Kidney (tissue), 14 donors: ENCODE results near the gene NKX3-2. TPM values are rescaled to one million over a fixed set of nuclear protein-coding genes. Genes with fewer than 3 reads are reported as not detected.

Experiments used
- DNase-seq, 5 donors: peaks; one replicate each; pipeline ENCODE4 v3.0.0-alpha.2; 2013 to 2020
- FAIRE-seq: peaks from 2 replicates; lab custom pipeline; 2012; peaks lifted over from hg19 to GRCh38; lab: Jason Lieb, UNC
- H3K27ac ChIP-seq, 2 donors: one replicate each; pipeline ENCODE4 v1.7.0; 2013; ENCODE audit warnings: low read depth in 2 of 2, low read length in 2 of 2, inconsistent platforms in 1 of 2
- H3K27me3 ChIP-seq: one replicate; pipeline ENCODE4 v1.7.1; 2013; ENCODE audit warnings: low read length, inconsistent platforms; ENCODE audit not compliant: control insufficient read depth, insufficient read depth
- H3K36me3 ChIP-seq, 3 donors: one replicate each; pipeline versions ENCODE4 v1.7.0 to v1.7.1; 2013; ENCODE audit warnings: low read length in 3 of 3, control low read depth in 1 of 3, inconsistent platforms in 1 of 3; ENCODE audit not compliant: insufficient read depth in 3 of 3, control insufficient read depth in 2 of 3
- H3K4me1 ChIP-seq, 3 donors: one replicate each; pipeline versions ENCODE4 v1.7.0 to v1.7.1; 2013; ENCODE audit warnings: low read length in 3 of 3, inconsistent platforms in 1 of 3, low read depth in 1 of 3; ENCODE audit not compliant: control insufficient read depth in 2 of 3, insufficient read depth in 2 of 3
- H3K4me3 ChIP-seq, 3 donors: one replicate each; pipeline versions ENCODE4 v1.7.0 to v1.8.1; 2013; ENCODE audit warnings: low read length in 3 of 3, control low read depth in 1 of 3, inconsistent platforms in 1 of 3
- H3K9ac ChIP-seq, 3 donors: one replicate each; pipeline versions ENCODE4 v1.7.0 to v1.7.1; 2013; ENCODE audit warnings: low read length in 3 of 3, control low read depth in 1 of 3, inconsistent platforms in 1 of 3
- H3K9me3 ChIP-seq, 3 donors: one replicate each; pipeline versions ENCODE4 v1.7.0 to v1.7.1; 2013; ENCODE audit warnings: low read length in 3 of 3, control low read depth in 1 of 3, inconsistent platforms in 1 of 3; ENCODE audit not compliant: control insufficient read depth in 2 of 3, insufficient read depth in 1 of 3
- CTCF ChIP-seq: IDR thresholded peaks from 3 replicates; pipeline ENCODE4 v1.5.1; 2012; ENCODE audit warnings: mild to moderate bottlenecking, moderate library complexity, borderline replicate concordance; ENCODE audit not compliant: insufficient read depth; ENCODE audit errors: extremely low read depth
- intact Hi-C: fragments of 100-400 bp; cut with DNase I; formaldehyde crosslinking; loops from one replicate; pipeline ENCODE4 v1.11.1; 2022
- polyA plus RNA-seq: library from polyadenylated mRNA; stranded (reverse); fragments of 350-450 nt; fragmentation: Illumina TruSeq; extraction: RNeasy Lipid Tissue Mini Kit (QIAGEN cat#74804); gene quantifications from one replicate; pipeline ENCODE4 v1.2.3, GENCODE V29; 2014; ENCODE audit warnings: low read depth, low replicate concordance; ENCODE audit not compliant: insufficient read depth
- total RNA-seq: library from RNA; stranded (reverse); fragmentation: NEBNext Ultra II Directional; extraction: Animal tissue kit (Norgen Biotek cat#: 25700); gene quantifications from one replicate; pipeline ENCODE4 v1.2.1, GENCODE V29; 2021
- donor health status: control.
- donor health status: control.
- donor health status: control.
- donor health status: control.
- donor health status: control.
- donor health status: DM: yes; HTN: yes; CAD: no.
- donor health status: Normal renal cell carcinoma (clear cell type).

NKX3-2 gene
- total and polyA plus RNA-seq, 2 donors from 2014 or later, result 0.17 TPM; not detected in 1

- DNase-seq, result peak in 3 of 5 donors; percentile 10 to 66 (median 35)
- H3K27me3 ChIP-seq, result peaks cover 87% of the 10 kb centered on the region
Observed at GRCh38 chr4:13529128-13529919, 15.0 kb downstream of the NKX3-2 start.

GRCh38 chr4:13528821-13529127 lies 15.5 kb downstream of the NKX3-2 start:
- Histone ChIP-seq H3K9ac (no peak overlapping the region), H3K4me1 (peaks cover 0 to 4% (median 0%) of the 10 kb centered on the region in 3 donors), H3K4me3 (no peak overlapping the region), H3K27ac (no peak overlapping the region), H3K27me3 (peaks cover 86% of the 10 kb centered on the region), H3K36me3 (no peaks in the 10 kb centered on the region), H3K9me3 (peaks cover 0 to 10% (median 7%) of the 10 kb centered on the region in 3 donors)
- TF ChIP-seq CTCF, result no peak
- FAIRE-seq, result no peak
- peak in 1 of 5 donors; percentile 4 for DNase-seq
- intact Hi-C loops, result no loop called here

More at GRCh38 chr4:13529128-13529919, 15.0 kb downstream of the NKX3-2 start:
- H3K4me3 ChIP-seq, result no peak overlapping the region
- H3K9ac ChIP-seq, result no peak overlapping the region
- intact Hi-C loops, result no loop called here
- no peak for FAIRE-seq
- no peak overlapping the region for H3K27ac ChIP-seq
- peaks cover 0 to 4% (median 0%) of the 10 kb centered on the region in 3 donors for H3K4me1 ChIP-seq
- peaks cover 0 to 5% (median 3%) of the 10 kb centered on the region in 3 donors for H3K9me3 ChIP-seq
- no peak for TF ChIP-seq CTCF
- no peaks in the 10 kb centered on the region for H3K36me3 ChIP-seq

GRCh38 chr4:13527981-13528820 lies 16.1 kb downstream of the NKX3-2 start:
- Histone ChIP-seq H3K9ac (no peak overlapping the region), H3K27me3 (peaks cover 82% of the 10 kb centered on the region), H3K36me3 (no peaks in the 10 kb centered on the region), H3K4me1 (peaks cover 0 to 4% (median 0%) of the 10 kb centered on the region in 3 donors), H3K27ac (no peak overlapping the region), H3K9me3 (peaks cover 0 to 11% (median 7%) of the 10 kb centered on the region in 3 donors), H3K4me3 (no peak overlapping the region)
- intact Hi-C loops, result no loop called here
- DNase-seq, result peak in 3 of 5 donors; percentile 4 to 40 (median 10)
- TF ChIP-seq CTCF, result no peak
- FAIRE-seq, result no peak
